Activated CD4-positive, alpha-beta memory T cell treated with anti-CD3 and anti-CD28 coated beads, Interleukin-2, amount 10 ng/mL, durations not matched to agents 7 days and 5 days (primary cell): ENCODE data around the gene SACM1L. TPM values are rescaled to one million over a fixed set of nuclear protein-coding genes. Genes with fewer than 3 reads are reported as not detected.

Experiments
- CTCF ChIA-PET: fragments of 350-600 bp; sonication (Branson Sonifier 250); formaldehyde crosslinking; loops from one replicate; lab custom pipeline; 2021; ENCODE audit warnings: antibody characterized with exemption, inconsistent platforms; lab: Charles Lee
- POLR2A ChIA-PET: fragments of 350-600 bp; sonication (Branson Sonifier 250); formaldehyde crosslinking; loops from one replicate; lab custom pipeline; 2021; ENCODE audit warnings: antibody characterized with exemption; lab: Charles Lee
- DNase-seq: peaks from one replicate; pipeline ENCODE4 v3.0.0-alpha.2; 2020
- H3K27ac Mint-ChIP-seq: one replicate; pipeline ENCODE4 v1.8.0; 2021; ENCODE audit warnings: mild to moderate bottlenecking, mixed read lengths
- H3K27me3 Mint-ChIP-seq: one replicate; pipeline ENCODE4 v1.8.0; 2021; ENCODE audit warnings: mixed read lengths
- H3K36me3 Mint-ChIP-seq: one replicate; pipeline ENCODE4 v1.8.0; 2021; ENCODE audit warnings: low read depth, mixed read lengths
- H3K4me1 Mint-ChIP-seq: one replicate; pipeline ENCODE4 v1.8.0; 2021; ENCODE audit warnings: mixed read lengths
- H3K4me3 Mint-ChIP-seq: one replicate; pipeline ENCODE4 v1.8.0; 2021; ENCODE audit warnings: mild to moderate bottlenecking, mixed read lengths
- H3K9me3 Mint-ChIP-seq: one replicate; pipeline ENCODE4 v1.8.0; 2021; ENCODE audit warnings: mixed read lengths
- total RNA-seq, 2 experiments: library from RNA; stranded (reverse); gene quantifications; one replicate each; pipeline ENCODE4 v1.2.3, GENCODE V29; 2021

The SACM1L gene
- total RNA-seq, 2 experiments from 2014 or later: 101 to 103 TPM

DNA sequence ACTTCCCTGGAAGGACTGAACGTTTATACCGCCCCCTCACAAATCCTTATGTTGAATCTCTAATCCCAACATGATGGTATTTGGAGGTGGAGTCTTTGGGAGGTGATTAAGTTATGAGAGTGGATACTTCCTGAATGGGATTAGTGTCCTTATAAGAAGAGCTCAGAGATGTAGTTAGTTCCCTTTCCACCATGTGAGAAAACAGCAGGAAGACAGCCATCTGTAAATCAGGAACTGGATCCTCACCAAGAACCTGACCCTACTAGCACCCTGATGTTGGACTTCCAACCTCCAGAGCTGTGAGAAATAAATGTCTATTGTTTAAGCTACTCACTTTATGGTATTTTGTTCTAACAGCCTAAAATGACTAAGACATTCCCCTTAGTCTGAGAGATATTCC, 33.3 kb upstream of the SACM1L start:
- ChIA-PET POLR2A (interaction anchor here (1.0 to 1.3 kb wide), 3 partner anchors 10 to 142 kb away, joined by 3 to 4 read pairs (median 3); no protein-coding TSS in a partner anchor), CTCF (interaction anchor here (0.9 to 3.1 kb wide), 30 partner anchors 8 to 681 kb away, joined by 3 to 48 read pairs (median 5); partner anchors contain the start of gene LIMD1)
- Mint-ChIP-seq H3K27me3 (no peaks in the 10 kb centered on the region), H3K9me3 (no peaks in the 10 kb centered on the region), H3K27ac (no peak overlapping the region), H3K36me3 (peaks cover 8% of the 10 kb centered on the region), H3K4me1 (peaks cover 26% of the 10 kb centered on the region), H3K4me3 (no peak overlapping the region)
- no peak for DNase-seq

DNA sequence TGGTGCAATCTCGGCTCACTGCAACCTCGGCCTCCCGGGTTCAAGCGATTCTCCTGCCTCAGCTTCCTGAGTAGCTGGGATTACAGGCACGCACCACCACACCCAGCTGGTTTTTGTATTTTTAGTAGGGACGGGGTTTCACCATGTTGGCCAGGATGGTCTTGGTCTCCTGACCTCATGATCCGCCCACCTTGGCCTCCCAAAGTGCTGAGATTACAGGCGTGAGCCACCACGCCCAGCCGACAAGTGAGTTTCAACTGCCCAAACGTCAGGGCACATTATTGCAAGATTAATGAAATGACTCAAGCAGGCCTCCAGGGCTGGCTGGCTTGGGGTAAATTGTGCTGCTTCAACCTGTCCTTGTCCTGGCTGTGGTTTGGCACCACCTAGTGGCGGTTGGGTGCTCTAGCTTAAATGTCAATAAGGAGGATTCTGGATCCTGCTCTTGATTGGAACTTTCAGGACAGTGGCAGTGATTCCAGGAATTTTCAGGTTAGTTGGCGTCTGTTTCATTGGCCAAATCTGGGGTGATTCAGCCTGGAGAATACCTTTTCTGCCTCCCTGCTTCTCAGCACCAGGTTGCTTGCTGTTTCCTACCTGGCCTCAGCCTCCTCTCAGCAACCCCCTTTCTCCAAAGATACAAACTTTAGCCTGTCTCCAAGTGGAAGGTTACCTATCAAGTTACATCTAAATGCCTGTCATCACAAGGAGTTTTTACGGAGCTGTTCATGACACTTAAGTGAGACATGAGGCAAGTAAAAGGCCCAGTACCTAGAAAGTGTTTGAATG, 32.4 kb upstream of the SACM1L start:
- H3K4me3 Mint-ChIP-seq: no peak overlapping the region
- peak; percentile 89 for DNase-seq
- H3K27me3 Mint-ChIP-seq: no peaks in the 10 kb centered on the region
- H3K36me3 Mint-ChIP-seq: peaks cover 4% of the 10 kb centered on the region
- peaks cover 22% of the 10 kb centered on the region for H3K4me1 Mint-ChIP-seq
- POLR2A ChIA-PET: interaction anchor here (1.0 to 1.3 kb wide), 4 partner anchors 9 to 142 kb away, joined by 3 to 4 read pairs (median 3); no protein-coding TSS in a partner anchor
- CTCF ChIA-PET: interaction anchor here (0.9 to 3.1 kb wide), 32 partner anchors 8 to 682 kb away, joined by 3 to 48 read pairs (median 5); partner anchors contain the start of gene LIMD1
- no peak overlapping the region for H3K27ac Mint-ChIP-seq
- H3K9me3 Mint-ChIP-seq: no peaks in the 10 kb centered on the region

DNA sequence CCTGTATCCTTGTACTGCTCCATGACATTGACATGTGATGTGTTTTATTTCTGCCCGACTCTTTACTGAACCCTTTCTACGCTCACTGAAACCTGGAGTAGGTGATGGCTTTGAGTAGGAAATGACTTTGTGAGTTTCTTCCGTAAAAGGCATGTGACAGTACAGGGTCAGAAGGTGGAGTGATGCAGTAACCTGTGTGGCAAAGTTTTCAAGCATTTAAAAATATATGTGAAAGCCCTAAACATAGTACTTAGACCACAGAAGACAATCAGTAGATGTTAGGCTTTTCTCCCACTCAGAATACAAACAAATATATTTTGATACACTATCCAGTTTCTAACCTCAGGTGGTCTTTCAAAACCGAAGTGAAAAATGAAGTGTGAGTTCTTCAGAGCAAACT, 31.3 kb upstream of the SACM1L start:
- ChIA-PET POLR2A (interaction anchor here (1.0 kb wide), 1 partner anchor 63 kb away, joined by 3 read pairs; no protein-coding TSS in a partner anchor), CTCF (interaction anchor here (1.0 to 2.7 kb wide), 6 partner anchors 10 to 147 kb away, joined by 4 to 48 read pairs (median 10); no protein-coding TSS in a partner anchor)
- Mint-ChIP-seq H3K27ac (no peak overlapping the region), H3K27me3 (no peaks in the 10 kb centered on the region), H3K4me3 (no peak overlapping the region), H3K9me3 (no peaks in the 10 kb centered on the region), H3K4me1 (peaks cover 22% of the 10 kb centered on the region), H3K36me3 (peaks cover 4% of the 10 kb centered on the region)
- DNase-seq: no peak

DNA sequence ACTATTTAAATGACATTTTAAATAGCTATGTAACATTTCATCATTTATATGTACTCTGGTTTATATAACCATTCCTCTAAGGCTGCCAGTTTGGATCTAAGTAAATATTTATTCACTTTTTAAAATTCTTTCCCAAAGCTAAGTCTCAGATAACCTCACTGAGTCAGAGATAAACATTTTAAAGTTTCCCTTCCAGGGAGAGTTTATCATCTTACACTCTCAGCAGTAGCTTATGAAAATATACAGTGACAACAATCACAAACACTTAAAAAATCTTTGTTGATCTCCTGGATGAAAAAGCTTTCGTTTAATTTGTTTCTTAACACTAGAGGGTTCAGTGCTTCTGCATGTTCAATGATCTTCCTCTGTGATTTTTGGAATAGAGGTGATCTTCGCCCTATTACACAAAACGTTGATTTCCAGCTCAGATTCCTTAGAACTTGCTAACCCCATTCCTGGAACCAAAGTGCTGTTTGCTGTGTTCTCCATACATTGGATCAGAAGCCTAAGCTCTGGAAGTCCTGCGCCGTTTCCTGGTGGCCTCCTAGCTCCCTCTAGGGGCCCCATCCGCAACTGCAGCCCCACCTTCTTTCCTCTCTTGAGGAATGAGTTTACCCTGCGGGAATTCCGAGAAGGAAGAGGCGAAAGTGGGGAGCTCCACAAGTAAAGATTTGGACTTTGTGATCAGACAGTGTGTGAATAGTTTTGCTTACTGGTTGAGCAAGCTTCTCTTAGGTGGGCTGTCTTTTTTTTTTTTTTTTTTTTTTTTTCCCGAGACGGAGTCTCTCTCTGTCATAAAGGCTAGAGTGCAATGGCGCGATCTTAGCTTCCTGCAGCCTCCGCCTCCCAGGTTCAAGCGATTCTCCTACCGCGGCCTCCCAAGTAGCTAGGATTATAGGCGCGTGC, 29.3 kb upstream of the SACM1L start:
- ChIA-PET POLR2A (interaction anchor here (1.0 to 2.2 kb wide), 4 partner anchors 9 to 66 kb away, joined by 3 to 11 read pairs (median 4); partner anchors contain the start of genes LIMD1 and SACM1L), CTCF (interaction anchor here (0.6 to 3.1 kb wide), 69 partner anchors 8 to 985 kb away, joined by 3 to 25 read pairs (median 4); partner anchors contain the start of genes LIMD1, LZTFL1 and SACM1L)
- H3K9me3 Mint-ChIP-seq: no peaks in the 10 kb centered on the region
- H3K4me3 Mint-ChIP-seq: no peak overlapping the region
- peak overlapping the region; percentile 47 for H3K27ac Mint-ChIP-seq
- H3K36me3 Mint-ChIP-seq: peaks cover 4% of the 10 kb centered on the region
- H3K4me1 Mint-ChIP-seq: peaks cover 25% of the 10 kb centered on the region
- no peaks in the 10 kb centered on the region for H3K27me3 Mint-ChIP-seq
- peak; percentile 39 for DNase-seq

DNA sequence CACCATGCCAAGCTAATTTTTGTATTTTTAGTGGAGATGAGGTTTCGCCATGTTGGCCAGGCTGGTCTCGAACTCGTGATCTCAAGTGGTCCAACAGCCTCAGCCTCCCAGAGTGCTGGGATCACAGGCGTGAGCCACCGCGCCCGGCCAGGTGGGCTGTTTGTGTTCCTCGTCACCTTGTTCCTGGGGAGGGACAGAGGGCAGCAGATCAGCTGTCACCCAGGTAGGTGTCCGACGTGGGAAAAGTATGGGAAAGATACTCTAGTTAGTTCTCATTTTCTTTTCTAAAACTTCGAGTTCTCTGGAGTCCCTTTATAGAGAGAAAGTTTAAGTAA, 28.7 kb upstream of the SACM1L start:
- peaks cover 31% of the 10 kb centered on the region for H3K4me1 Mint-ChIP-seq
- no peaks in the 10 kb centered on the region for H3K27me3 Mint-ChIP-seq
- no peak overlapping the region for H3K4me3 Mint-ChIP-seq
- H3K36me3 Mint-ChIP-seq: peaks cover 8% of the 10 kb centered on the region
- DNase-seq: no peak
- no peak overlapping the region for H3K27ac Mint-ChIP-seq
- ChIA-PET POLR2A (interaction anchor here (0.7 to 2.2 kb wide), 5 partner anchors 8 to 66 kb away, joined by 3 to 11 read pairs (median 3); partner anchors contain the start of genes LIMD1 and SACM1L), CTCF (interaction anchor here (0.6 to 3.1 kb wide), 48 partner anchors 9 to 984 kb away, joined by 3 to 25 read pairs (median 5); partner anchors contain the start of genes LIMD1, LZTFL1 and SACM1L)
- no peaks in the 10 kb centered on the region for H3K9me3 Mint-ChIP-seq

DNA sequence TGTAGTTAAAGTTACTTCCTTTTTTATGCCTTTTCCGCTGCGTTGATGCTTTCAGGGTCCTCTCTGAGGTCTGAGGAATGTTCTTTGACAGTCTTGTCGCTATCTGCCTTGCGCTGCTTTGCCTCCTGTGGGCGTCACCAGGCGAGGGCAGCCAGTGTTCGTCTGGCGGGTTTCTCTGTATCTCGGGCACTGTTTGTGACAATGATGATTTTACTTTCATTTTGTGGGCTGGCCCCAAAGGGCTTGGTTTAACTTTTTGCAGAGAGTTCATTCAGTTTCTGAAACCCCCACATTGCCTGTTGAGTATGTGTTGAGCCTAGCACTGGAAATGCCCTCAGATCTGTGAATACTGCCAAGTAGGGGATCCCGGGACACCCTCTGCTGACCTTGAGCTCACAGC, 24.6 kb upstream of the SACM1L start:
- Mint-ChIP-seq H3K4me1 (peaks cover 55% of the 10 kb centered on the region), H3K27me3 (no peaks in the 10 kb centered on the region), H3K27ac (peak overlapping the region; percentile 79), H3K9me3 (no peaks in the 10 kb centered on the region), H3K4me3 (peak overlapping the region; percentile 77), H3K36me3 (peaks cover 37% of the 10 kb centered on the region)
- peak; percentile 75 for DNase-seq
- ChIA-PET CTCF (interaction anchor here (1.1 to 4.5 kb wide), 4 partner anchors 8 to 154 kb away, joined by 3 to 23 read pairs (median 5); no protein-coding TSS in a partner anchor), POLR2A (interaction anchor here (1.8 to 2.0 kb wide), 2 partner anchors 12 to 25 kb away, joined by 5 to 6 read pairs; partner anchors contain the start of gene SACM1L)

DNA sequence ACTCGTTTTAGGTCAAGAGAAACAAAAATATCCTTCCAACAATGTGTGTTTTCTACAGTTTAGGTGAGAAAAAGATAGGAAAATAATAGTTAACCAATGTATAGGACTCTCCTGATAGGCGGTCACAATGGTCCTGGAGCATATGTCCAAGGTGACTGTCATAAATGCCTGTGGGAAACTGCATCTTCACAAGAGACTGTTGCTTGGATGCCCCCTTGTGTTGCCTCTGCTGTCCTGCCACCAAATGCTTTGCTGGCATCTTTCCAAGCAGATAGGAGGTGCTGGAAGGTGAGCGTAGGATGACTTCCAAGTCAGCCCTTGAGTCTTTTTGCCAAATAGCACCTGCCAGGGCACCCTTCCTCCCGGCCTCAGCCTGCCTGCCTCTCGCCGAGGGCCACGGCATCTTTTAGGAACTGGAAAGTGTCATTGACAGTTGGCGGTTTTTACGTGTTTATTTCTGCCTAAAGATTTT, 24.1 kb upstream of the SACM1L start:
- peak; percentile 66 for DNase-seq

DNA sequence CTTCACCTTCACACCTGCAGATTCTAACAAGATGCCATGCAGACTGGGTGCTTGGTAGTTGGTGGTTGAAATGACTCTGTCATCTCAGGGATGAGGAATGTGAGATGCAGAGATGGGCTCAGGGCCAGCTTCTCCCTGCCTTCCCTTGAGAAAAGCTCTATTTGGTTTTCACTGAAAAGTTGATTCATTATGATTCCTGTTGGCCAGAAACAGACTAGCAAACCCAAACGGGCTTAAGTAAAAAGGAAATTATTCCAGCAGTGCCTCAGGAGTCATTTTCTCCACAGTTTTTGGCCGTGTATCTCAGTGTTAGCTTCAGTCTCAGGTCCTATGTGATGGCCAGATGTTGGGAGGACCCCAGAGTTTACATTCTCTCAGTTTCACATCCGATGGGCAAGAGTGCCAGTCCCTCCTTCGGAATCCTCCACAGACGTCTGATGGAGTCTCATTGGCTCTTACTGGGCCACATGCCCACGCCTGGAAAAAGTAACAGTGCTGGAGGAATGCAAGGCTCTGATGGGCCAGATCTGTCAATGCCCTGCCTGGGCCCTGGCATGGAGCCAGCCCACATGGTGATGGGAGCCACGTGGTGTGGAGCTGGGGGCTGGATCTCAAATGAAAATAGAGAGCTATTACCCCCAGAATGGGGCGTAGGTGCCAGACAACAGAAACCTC, 22.3 kb upstream of the SACM1L start:
- Mint-ChIP-seq H3K36me3 (peaks cover 46% of the 10 kb centered on the region), H3K4me3 (no peak overlapping the region), H3K4me1 (peaks cover 56% of the 10 kb centered on the region), H3K27ac (no peak overlapping the region), H3K9me3 (no peaks in the 10 kb centered on the region), H3K27me3 (no peaks in the 10 kb centered on the region)
- DNase-seq: no peak
- ChIA-PET CTCF (interaction anchor here (1.1 to 4.5 kb wide), 7 partner anchors 9 to 629 kb away, joined by 3 to 23 read pairs (median 7); partner anchors contain the start of gene SACM1L), POLR2A (interaction anchor here (0.6 to 3.3 kb wide), 6 partner anchors 10 to 72 kb away, joined by 3 to 20 read pairs (median 4); partner anchors contain the start of genes LIMD1 and SACM1L)

More for the DNA sequence above, 24.1 kb upstream of the SACM1L start:
- Mint-ChIP-seq H3K27ac (peak overlapping the region; percentile 79), H3K36me3 (peaks cover 42% of the 10 kb centered on the region), H3K4me1 (peaks cover 54% of the 10 kb centered on the region), H3K27me3 (no peaks in the 10 kb centered on the region), H3K4me3 (peak overlapping the region; percentile 77), H3K9me3 (no peaks in the 10 kb centered on the region)
- POLR2A ChIA-PET: interaction anchor here (1.2 to 3.3 kb wide), 4 partner anchors 9 to 25 kb away, joined by 3 to 20 read pairs (median 6); partner anchors contain the start of gene SACM1L
- CTCF ChIA-PET: interaction anchor here (1.4 to 4.5 kb wide), 5 partner anchors 11 to 155 kb away, joined by 5 to 23 read pairs (median 6); no protein-coding TSS in a partner anchor

DNA sequence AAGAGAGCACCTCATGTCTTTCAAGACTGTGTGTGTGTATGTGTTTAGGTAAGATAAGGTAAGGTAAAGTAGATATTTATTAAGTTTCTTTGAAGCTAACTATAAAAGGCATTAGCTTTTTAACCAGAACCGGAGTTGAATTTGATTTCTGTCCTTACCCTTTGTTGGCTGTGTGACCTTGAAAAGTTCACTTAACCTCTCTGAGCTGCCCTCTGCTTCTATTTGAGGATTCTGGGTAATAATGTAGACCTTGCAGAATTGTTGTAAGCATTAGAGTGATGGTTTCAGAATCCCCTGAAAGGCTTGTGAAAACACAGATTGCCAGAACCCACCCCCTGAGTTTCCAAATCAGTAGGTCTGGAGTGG, 21.6 kb upstream of the SACM1L start:
- ChIA-PET POLR2A (interaction anchor here (1.3 to 3.3 kb wide), 4 partner anchors 20 to 70 kb away, joined by 3 to 20 read pairs (median 10); partner anchors contain the start of gene SACM1L), CTCF (interaction anchor here (0.9 to 4.5 kb wide), 7 partner anchors 8 to 629 kb away, joined by 3 to 23 read pairs (median 3); partner anchors contain the start of gene SACM1L)
- H3K4me3 Mint-ChIP-seq: no peak overlapping the region
- H3K27ac Mint-ChIP-seq: peak overlapping the region; percentile 68
- no peak for DNase-seq
- H3K9me3 Mint-ChIP-seq: no peaks in the 10 kb centered on the region
- H3K4me1 Mint-ChIP-seq: peaks cover 56% of the 10 kb centered on the region
- H3K27me3 Mint-ChIP-seq: no peaks in the 10 kb centered on the region
- peaks cover 53% of the 10 kb centered on the region for H3K36me3 Mint-ChIP-seq

DNA sequence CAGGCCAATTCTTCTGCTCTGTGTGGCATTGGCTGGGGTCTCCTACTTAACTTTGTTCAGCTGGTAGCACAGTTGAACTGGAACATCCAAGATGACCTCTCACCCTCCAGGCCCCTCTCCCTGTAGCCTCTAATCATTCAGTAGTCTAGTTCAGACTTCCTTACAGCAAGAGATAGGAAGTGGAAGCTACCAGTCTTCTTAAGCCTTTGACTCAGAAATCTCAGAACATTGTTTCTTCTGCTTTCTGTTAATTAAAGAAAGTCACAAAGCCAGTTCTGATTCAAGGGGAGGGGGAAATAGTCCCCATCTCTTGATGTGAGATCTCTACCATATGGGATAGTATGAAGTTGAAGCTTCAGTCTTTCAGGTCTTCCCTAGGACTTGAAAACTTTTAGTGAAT, 18.8 kb upstream of the SACM1L start:
- Mint-ChIP-seq H3K4me1 (peaks cover 45% of the 10 kb centered on the region), H3K27ac (no peak overlapping the region), H3K27me3 (no peaks in the 10 kb centered on the region), H3K4me3 (no peak overlapping the region), H3K9me3 (no peaks in the 10 kb centered on the region), H3K36me3 (peaks cover 70% of the 10 kb centered on the region)
- ChIA-PET CTCF (interaction anchor here (0.7 to 2.5 kb wide), 3 partner anchors 9 to 126 kb away, joined by 3 to 14 read pairs (median 3); no protein-coding TSS in a partner anchor), POLR2A (interaction anchor here (1.7 kb wide), 1 partner anchor 20 kb away, joined by 4 read pairs; the partner anchor contains the start of gene SACM1L)
- no peak for DNase-seq

DNA sequence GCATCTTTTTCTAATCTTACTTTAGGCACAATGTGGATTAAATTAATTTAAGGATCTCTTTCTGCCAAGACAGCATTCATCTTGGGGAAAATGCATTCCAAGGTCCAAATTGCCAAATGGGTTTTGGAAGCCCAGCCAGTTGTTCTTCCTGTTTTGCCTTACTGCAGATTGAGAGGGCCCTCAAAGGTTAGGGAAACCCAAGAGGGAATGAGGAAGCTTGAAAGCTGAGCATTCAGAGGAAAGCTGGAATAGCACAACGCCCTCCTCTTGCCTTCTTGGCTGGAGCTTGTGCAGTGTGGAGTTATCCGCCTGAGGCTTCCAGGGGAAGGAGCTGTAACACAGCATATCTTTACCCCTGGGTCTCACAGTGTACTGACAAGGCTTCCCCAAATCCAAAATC, 18.2 kb upstream of the SACM1L start:
- peaks cover 70% of the 10 kb centered on the region for H3K36me3 Mint-ChIP-seq
- ChIA-PET POLR2A (no interaction called here), CTCF (interaction anchor here (0.7 to 2.5 kb wide), 2 partner anchors 9 to 11 kb away, joined by 3 to 14 read pairs; no protein-coding TSS in a partner anchor)
- no peaks in the 10 kb centered on the region for H3K27me3 Mint-ChIP-seq
- peaks cover 44% of the 10 kb centered on the region for H3K4me1 Mint-ChIP-seq
- no peak overlapping the region for H3K4me3 Mint-ChIP-seq
- no peaks in the 10 kb centered on the region for H3K9me3 Mint-ChIP-seq
- no peak for DNase-seq
- no peak overlapping the region for H3K27ac Mint-ChIP-seq
